MG63 (cell line): ENCODE results near the gene PYGO1. TPM values are rescaled to one million over a fixed set of nuclear protein-coding genes. Genes with fewer than 3 reads are reported as not detected.
"Not testable (repeated sequence)": the region's sequence is repeated elsewhere in the genome, so short reads cannot be mapped to it uniquely, and the experiment has no call there.

Experiments used
- DNase-seq: peaks from one replicate; pipeline ENCODE4 v3.0.0-alpha.2; 2020
- H3K27me3 ChIP-seq: fragments of 250-450 bp; sonication (Bioruptor Pico); 2 replicates; pipeline ENCODE4 v1.5.1; 2020; ENCODE audit warnings: mild to moderate bottlenecking, moderate library complexity
- H3K36me3 ChIP-seq: fragments of 250-450 bp; sonication (Bioruptor Pico); 2 replicates; pipeline ENCODE4 v1.5.1; 2020; ENCODE audit warnings: mild to moderate bottlenecking, moderate library complexity
- H3K4me3 ChIP-seq: fragments of 250-450 bp; sonication (Bioruptor Pico); 2 replicates; pipeline ENCODE4 v1.5.1; 2020; ENCODE audit warnings: mild to moderate bottlenecking, moderate library complexity
- H3K9me3 ChIP-seq: fragments of 250-450 bp; sonication (Bioruptor Pico); 2 replicates; pipeline ENCODE4 v1.5.1; 2020; ENCODE audit warnings: mild to moderate bottlenecking, moderate library complexity
- total RNA-seq: library from RNA; depleted of rRNA; stranded (reverse); fragments of >200 nt; shearing (Covaris generic); gene quantifications from 2 replicates; pipeline ENCODE4 v1.2.3, GENCODE V29; 2014; ENCODE audit warnings: low replicate concordance; rRNA removed

Gene PYGO1, protein sequence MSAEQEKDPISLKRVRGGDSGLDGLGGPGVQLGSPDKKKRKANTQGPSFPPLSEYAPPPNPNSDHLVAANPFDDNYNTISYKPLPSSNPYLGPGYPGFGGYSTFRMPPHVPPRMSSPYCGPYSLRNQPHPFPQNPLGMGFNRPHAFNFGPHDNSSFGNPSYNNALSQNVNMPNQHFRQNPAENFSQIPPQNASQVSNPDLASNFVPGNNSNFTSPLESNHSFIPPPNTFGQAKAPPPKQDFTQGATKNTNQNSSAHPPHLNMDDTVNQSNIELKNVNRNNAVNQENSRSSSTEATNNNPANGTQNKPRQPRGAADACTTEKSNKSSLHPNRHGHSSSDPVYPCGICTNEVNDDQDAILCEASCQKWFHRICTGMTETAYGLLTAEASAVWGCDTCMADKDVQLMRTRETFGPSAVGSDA
- total RNA-seq = 4.9 and 7.1 TPM in 2 replicates

DNA sequence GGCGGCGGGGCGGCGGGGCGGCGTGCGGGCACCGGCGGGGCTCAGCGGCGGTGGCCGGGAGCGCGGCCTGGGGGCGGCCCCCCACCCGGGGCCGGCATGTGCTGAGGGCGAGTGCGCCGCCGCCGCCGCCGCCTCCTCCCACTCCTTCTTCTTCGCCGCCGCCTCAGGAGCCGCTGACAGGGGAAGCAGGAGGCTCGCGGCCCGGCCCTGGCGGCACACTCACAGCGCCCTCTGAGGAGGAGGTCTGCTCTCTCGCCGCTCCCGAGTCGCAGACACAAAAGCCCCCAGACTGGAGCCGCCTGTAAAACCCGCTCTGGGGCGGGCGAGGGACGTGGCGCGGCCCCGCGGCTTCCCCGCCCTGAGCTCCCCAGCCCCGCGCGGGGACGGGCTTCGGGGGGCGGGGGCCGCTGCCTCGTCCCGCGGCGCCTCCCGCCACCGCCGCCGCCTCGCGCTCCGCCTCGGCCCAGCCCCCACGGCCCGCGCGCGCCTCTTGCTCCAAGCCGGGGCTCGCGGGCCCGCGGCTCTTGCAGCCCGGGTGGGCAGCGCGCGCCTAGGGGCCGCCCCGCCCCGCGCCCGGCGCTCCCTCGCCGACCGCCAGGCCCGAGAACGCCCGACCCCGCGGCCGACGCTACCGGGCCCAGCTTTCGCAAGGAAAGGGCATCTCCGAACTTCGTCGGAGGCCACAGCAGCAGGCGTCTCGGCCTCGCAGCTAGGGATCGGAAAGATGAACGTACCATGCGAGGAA lies at the start of gene PYGO1:
Gene PYGO1, minus strand, starts transcription at position 276 of the 745 bp plus-strand sequence. CDS start 462 bp downstream, outside the sequence.
- peaks cover 3% of the 10 kb centered on the region; the same call in 1 of the 2 replicates for H3K36me3 ChIP-seq
- H3K9me3 ChIP-seq = no peaks in the 10 kb centered on the region
- H3K4me3 ChIP-seq = peak within 1 kb of the TSS; percentile 73
- no peaks in the 10 kb centered on the region for H3K27me3 ChIP-seq
- peak; percentile 71 for DNase-seq

DNA sequence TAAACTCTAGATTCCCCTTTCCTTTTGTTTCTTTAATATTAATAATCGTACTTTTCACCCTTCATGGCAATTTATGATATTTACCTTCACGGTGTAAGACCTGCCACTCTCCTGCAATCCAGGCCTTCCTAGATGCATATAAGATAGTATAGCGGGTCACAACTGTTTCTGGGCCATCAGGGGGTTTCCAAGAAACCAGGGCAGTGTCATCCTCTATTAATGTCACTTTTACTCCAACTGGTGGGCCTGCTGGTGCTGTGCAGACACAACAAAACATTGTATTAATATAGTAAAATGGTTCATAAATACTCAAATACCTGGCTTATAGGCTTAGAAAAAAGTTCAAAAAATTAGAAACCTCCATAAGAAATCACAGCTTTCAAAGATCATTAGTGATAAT lies 48.9 kb upstream of the PYGO1 start:
- Histone ChIP-seq H3K27me3 (no peaks in the 10 kb centered on the region), H3K36me3 (peaks cover 3% of the 10 kb centered on the region), H3K4me3 (no peak overlapping the region), H3K9me3 (no peaks in the 10 kb centered on the region)
- DNase-seq = no peak

DNA sequence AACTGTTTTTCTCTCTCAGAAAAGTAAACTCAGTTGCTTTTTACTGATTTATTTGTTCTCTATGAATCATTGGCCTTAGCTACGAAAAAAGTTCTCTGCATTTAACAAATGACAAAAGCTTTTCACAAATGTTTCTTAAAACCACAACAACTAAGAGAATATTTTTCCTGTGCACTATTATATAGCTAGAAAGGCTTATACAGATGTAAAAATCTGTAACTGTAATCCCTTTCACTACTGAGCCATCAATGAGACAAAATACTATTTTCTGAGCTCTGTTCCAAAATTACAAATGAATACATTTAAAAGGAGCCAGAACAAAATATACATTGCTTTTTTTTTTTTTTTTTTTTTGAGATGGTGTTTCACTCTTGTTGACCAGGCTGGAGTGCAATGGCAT lies 45.6 kb upstream of the PYGO1 start:
- Histone ChIP-seq H3K9me3 (no peaks in the 10 kb centered on the region), H3K36me3 (no peaks in the 10 kb centered on the region; the same call in 1 of the 2 replicates), H3K27me3 (no peaks in the 10 kb centered on the region), H3K4me3 (no peak overlapping the region)
- DNase-seq = no peak

DNA sequence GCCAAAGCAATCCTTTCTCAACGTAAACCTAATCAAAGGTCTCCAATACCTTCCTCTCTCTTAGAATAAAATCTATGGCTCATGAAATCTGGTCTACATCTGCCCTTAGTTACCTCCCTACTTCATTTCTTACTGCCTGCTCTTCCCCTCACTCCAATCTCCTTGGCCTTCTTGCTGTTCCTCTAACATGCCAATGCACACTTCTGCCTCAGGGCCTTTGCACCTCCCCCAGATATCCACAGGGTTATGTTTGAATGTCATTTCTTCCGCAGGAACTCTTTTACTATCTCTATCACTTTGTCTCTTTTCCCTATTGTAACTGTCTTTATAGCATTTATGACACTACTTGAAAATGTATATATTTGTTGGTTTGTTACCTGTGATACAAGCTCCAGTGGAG lies 44.3 kb upstream of the PYGO1 start:
- DNase-seq = no peak
- Histone ChIP-seq H3K9me3 (no peaks in the 10 kb centered on the region), H3K27me3 (no peaks in the 10 kb centered on the region)

DNA sequence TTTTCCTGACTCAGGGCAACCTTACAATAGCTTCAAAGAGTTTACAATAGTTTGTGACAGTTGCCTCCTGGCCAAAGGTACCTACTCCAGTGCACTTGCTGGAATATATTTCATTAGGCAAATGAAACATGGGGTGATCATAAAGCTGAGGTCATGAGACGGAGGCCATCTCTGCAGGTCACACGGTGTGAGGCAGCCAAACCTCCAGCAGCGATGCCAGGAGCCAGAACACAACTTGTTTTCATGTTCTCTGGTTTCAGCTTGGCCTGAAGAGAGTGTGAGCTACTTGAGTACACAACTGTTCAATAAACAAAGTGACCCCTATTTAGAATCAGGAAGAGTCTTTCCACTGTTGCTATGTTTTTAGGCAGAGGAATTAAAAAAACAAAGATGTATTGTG lies 42.7 kb upstream of the PYGO1 start:
- DNase-seq = no peak
- H3K9me3 ChIP-seq = no peaks in the 10 kb centered on the region
- H3K27me3 ChIP-seq = no peaks in the 10 kb centered on the region
- no peak overlapping the region for H3K4me3 ChIP-seq
- H3K36me3 ChIP-seq = no peaks in the 10 kb centered on the region

More for the DNA sequence above, 44.3 kb upstream of the PYGO1 start:
- Histone ChIP-seq H3K4me3 (no peak overlapping the region), H3K36me3 (no peaks in the 10 kb centered on the region; the same call in 1 of the 2 replicates)

DNA sequence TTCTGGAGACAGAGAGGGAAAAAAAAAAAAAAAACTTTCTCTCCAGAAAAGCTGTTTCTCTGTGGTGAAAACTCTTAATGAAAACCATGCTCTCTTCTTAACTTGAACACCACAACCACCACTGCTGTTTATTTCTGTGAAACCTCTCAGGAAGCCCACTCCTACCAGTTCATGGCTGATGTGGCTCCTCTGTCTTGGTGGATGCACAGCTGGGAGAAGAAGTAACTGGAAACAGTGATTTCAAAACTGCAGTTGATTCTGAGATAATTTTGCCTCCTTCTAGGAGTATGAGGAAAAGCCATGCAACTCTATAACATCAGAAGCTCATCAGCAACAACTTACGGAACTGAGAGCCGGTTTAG lies 40.2 kb upstream of the PYGO1 start:
- Histone ChIP-seq H3K36me3 (no peaks in the 10 kb centered on the region), H3K9me3 (no peaks in the 10 kb centered on the region), H3K4me3 (no peak overlapping the region), H3K27me3 (no peaks in the 10 kb centered on the region)
- DNase-seq = no peak

DNA sequence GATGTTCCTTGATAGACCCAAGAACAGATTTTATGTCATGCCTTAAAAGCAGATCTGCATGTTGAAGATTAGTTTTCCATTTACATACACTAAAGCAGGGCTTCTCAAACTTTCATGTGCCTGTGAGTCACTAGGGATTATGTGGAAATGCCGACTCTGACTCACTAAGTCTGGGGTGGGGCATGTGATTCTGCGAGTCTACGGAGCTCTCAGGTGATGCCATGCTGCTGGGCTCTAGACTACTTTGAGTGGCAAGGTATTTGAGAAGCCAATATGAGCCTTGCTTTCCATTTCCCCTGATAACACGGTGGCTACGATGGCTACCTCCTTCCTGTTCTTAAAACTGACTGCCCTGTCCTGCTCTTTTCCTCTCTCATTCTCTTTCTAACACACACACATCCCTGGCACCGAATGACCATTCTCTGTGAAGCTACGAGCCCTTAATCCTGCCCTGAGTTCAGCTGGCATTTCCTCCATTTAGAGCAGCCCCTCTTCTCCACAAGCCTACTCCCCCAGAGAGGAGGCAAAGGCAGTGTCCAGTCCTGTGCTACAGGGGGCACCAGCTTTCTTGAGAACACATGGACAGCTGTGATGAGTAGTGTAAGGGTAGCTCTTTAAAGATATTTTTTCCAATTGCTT lies 39.7 kb upstream of the PYGO1 start:
- Histone ChIP-seq H3K4me3 (0 out of 2 replicates have a peak overlapping the region, but pooled peaks have one; percentile 1), H3K36me3 (no peaks in the 10 kb centered on the region), H3K9me3 (no peaks in the 10 kb centered on the region), H3K27me3 (no peaks in the 10 kb centered on the region)
- peak; percentile 83 for DNase-seq

DNA sequence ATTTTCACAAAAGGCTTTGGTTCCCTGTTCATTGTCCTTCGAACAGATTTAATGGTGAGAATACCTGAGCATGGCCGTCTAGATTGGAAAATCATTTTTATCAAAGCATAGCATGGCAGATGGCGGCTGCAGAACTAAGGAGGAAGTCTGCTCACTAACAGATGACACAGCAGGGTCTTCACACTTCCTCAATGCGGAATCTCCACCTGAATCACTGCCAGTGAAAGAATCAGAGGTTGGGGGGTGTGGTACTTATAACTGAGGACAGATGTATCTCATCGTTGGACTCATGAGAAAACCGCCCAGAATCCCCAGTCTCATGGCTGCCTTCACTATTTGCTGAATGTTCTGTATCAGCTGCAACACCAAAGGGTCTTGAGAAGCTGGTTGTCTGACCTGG lies 31.6 kb upstream of the PYGO1 start:
- DNase-seq = no peak
- no peaks in the 10 kb centered on the region for H3K27me3 ChIP-seq
- no peaks in the 10 kb centered on the region for H3K36me3 ChIP-seq
- H3K4me3 ChIP-seq = no peak overlapping the region
- no peaks in the 10 kb centered on the region for H3K9me3 ChIP-seq

DNA sequence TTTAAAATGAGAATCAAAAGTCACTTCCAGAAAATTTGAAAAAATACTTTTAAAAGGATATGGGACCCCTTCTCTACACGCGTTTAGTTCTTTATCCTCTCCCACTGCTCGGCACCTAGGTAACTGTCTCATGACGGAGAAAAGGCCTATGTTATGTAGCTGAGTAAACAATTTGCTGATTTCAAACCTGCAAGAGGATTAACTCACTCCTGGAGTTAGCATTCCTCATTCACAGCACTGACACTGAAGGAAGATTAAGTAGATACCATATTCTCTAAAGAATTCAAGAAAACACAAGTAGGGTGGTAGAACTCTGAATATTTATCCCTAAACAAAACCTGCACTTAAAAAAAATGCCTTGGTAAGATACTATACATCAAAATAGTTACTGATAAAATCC lies 30.2 kb upstream of the PYGO1 start:
- Histone ChIP-seq H3K36me3 (no peaks in the 10 kb centered on the region), H3K4me3 (no peak overlapping the region), H3K27me3 (no peaks in the 10 kb centered on the region), H3K9me3 (no peaks in the 10 kb centered on the region)
- no peak for DNase-seq

DNA sequence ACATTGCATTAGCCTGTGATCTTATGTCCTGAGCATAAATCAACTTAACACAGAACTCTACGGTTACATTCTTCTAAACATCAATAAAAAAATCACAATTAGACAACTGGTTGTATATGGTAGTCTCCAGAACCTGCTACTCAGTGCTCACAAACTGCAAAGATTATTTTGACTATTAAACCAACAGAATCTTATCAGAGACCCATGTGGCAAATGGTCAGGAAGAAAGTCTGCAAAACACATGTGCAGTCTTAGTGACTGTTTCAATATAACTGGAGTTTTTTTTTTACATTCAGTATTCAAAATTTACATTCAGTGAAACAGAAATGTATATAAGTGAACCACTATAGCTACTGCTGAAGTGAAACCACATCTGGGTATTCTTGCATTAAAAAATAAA lies 27.3 kb upstream of the PYGO1 start:
- Histone ChIP-seq H3K27me3 (no peaks in the 10 kb centered on the region), H3K36me3 (no peaks in the 10 kb centered on the region), H3K4me3 (no peak overlapping the region), H3K9me3 (no peaks in the 10 kb centered on the region)
- DNase-seq = no peak

DNA sequence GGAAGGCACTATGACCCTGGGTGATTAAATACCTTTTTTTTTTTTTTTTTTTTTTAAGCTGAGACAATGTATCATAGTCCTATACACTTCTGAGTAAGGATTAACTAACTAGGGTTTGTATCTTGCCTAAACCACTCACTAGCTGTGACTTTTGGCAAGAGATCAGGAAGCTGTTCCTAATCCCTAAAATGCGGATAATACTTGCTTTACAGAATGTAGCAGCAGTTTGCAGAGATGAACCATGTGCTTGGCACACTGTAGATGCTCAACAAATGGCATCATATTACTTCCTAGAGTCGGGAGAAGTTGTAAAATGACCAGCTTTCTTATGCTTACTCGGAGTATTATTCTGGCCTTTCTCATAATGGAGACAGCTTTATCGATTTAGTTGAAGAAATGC lies 25.6 kb upstream of the PYGO1 start:
- Histone ChIP-seq H3K4me3 (no peak overlapping the region), H3K36me3 (no peaks in the 10 kb centered on the region), H3K27me3 (no peaks in the 10 kb centered on the region), H3K9me3 (no peaks in the 10 kb centered on the region)
- DNase-seq = no peak

DNA sequence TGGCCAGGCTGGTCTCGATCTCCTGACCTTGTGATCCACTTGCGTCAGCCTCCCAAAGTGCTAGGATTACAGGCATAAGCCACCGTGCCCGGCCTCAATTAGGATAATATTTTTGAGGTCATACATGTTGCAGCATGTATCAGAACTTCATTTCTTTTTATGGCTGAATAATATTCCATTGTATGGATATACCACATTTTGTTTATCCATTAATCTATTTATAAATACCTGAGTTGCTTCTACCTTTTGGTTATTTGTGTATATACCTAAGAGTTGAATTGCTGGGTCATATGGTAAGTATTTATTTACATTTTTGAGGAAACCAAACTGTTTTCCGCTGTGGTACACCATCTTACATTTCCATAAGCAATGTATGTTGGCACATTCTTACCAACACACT lies 18.1 kb upstream of the PYGO1 start:
- Histone ChIP-seq H3K9me3 (no peaks in the 10 kb centered on the region), H3K27me3 (no peaks in the 10 kb centered on the region), H3K36me3 (no peaks in the 10 kb centered on the region), H3K4me3 (no peak overlapping the region)
- DNase-seq = no peak

DNA sequence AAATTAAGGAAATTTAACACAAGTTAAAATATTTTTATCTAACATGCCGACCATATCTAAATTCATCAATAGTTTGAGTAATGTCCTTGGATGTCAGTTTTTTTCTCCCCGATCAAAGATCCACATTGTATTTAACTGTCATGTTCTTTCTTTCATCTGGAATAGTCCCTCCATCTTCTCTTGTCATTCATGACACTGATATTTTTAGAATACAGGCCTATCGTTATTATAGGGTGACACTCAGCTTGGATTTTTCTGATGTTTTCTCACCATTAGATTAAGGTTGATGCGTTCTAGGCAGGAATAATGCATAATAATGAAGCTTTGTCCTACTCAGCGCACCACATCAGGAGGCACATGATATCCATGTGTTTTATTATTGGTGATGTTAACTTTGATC lies 13.2 kb upstream of the PYGO1 start:
- DNase-seq = no peak
- H3K9me3 ChIP-seq = no peaks in the 10 kb centered on the region
- no peaks in the 10 kb centered on the region for H3K27me3 ChIP-seq
- H3K4me3 ChIP-seq = no peak overlapping the region
- no peaks in the 10 kb centered on the region for H3K36me3 ChIP-seq

DNA sequence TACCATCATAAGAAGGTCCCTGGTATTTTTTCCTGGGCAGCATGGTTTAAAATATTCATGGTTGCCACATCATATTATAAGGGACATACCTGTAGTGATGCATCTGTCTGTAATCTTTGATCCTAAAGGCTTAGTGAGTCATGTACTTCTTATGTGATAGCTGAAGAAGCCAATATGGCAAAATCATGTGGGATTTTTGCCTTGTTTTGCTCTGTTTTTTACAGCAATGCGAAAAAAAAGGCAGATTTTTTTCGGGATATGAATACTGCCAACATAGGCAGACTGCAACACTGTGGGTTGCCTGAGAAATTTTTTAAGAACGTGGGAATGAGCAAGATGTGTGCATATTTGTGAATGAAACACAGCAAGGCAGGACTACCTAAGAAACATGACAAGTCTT lies 11.3 kb upstream of the PYGO1 start:
- no peaks in the 10 kb centered on the region for H3K36me3 ChIP-seq
- H3K9me3 ChIP-seq = no peaks in the 10 kb centered on the region
- no peak for DNase-seq
- H3K4me3 ChIP-seq = no peak overlapping the region
- no peaks in the 10 kb centered on the region for H3K27me3 ChIP-seq

DNA sequence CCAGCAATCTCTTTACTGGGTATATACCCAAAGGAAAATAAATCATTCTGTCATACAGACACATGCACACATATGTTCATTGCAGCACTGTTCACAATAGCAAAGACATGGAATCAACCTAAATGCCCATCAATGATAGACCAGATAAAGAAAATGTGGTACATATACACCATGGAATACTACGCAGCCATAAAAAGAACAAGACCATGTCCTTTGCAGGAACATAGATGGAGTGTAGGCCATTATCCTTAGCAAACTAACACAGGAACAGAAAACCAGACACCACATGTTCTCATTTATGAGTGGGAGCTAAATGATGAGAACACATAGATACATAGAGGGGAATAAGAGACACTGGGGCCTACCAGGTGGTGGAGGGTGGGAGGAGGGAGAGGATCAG lies 4.9 kb upstream of the PYGO1 start:
- not testable (repeated sequence) for DNase-seq, H3K4me3 ChIP-seq, H3K9me3 ChIP-seq, H3K36me3 ChIP-seq, H3K27me3 ChIP-seq

DNA sequence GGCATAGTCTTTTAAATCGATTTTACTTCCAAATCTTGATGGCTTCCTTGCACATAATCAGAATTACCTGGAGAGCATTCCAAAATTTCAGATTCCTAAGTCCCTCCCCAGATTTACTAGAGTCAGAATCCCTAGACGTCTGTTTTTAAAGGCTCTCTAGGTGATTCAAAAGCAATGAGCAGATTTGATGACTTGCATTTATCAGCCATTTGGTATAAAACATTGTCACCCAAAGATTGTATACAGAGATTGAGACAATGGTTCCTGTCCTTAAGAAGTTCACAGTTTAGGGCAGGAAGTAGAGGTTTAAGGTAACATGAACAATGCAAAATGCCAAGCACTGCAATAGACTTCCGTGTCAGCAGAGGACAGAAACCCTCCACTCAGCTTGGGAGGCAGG lies 2.6 kb upstream of the PYGO1 start:
- Histone ChIP-seq H3K9me3 (no peaks in the 10 kb centered on the region), H3K27me3 (no peaks in the 10 kb centered on the region), H3K4me3 (no peak overlapping the region), H3K36me3 (no peaks in the 10 kb centered on the region)
- no peak for DNase-seq

DNA sequence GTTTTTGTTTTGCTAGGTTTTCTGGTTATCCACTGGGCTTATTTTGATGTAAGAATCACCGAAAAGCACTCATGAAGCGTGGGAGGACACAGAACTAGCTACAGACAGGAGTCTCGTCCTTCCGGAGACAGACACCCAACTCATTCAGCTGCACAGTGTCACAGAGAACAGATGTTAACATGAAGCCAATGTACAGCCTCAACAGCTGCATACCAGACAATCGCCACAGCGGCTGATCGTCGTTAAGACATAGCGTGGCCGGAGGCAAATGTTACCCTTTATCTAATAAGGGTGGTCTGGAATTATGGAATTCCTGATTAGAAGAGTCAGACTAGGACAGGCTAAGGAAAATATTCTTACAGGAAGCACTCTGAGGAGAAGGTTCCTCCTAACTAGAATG lies 1.1 kb upstream of the PYGO1 start:
- no peaks in the 10 kb centered on the region for H3K27me3 ChIP-seq
- no peak for DNase-seq
- peak overlapping the region; percentile 55; the same call in 1 of the 2 replicates for H3K4me3 ChIP-seq
- no peaks in the 10 kb centered on the region for H3K9me3 ChIP-seq
- peaks cover 3% of the 10 kb centered on the region; the same call in 1 of the 2 replicates for H3K36me3 ChIP-seq
